ENCODE data around the gene MEGF11. TPM values are rescaled to one million over a fixed set of nuclear protein-coding genes. Genes with fewer than 3 reads are reported as not detected.

The MEGF11 gene
- total RNA-seq, 1 experiment from 2014 or later = 1.2 TPM

GRCh38 chr15:65862682-65863081 lies 390.9 kb downstream of the MEGF11 start:
- Histone ChIP-seq H4K20me1 (ENCODE audit: control insufficient read depth, insufficient read depth, insufficient read length) (no peaks in the 10 kb centered on the region), H3K14ac (ENCODE audit: insufficient read depth, low read length) (no peak overlapping the region), H4K91ac (ENCODE audit: insufficient read length, low read depth, low read length) (no peak overlapping the region), H2AK5ac (ENCODE audit: insufficient read length, low read length) (no peak overlapping the region), H3K4me1 (ENCODE audit: insufficient read depth, low read length) (peaks cover 3% of the 10 kb centered on the region; the same call in 1 of the 2 replicates), H3K56ac (ENCODE audit: insufficient read length, low read depth, low read length) (no peak overlapping the region), H2BK12ac (ENCODE audit: insufficient read length, low read depth, low read length) (no peak overlapping the region), H3K27me3 (ENCODE audit: insufficient read depth, low read length) (no peaks in the 10 kb centered on the region), H3K18ac (ENCODE audit: insufficient read length, low read depth, low read length) (no peak overlapping the region), H4K5ac (ENCODE audit: insufficient read length, low read depth, low read length) (no peak overlapping the region), H3K9ac (ENCODE audit: extremely low read depth, insufficient read length, low read length) (no peak overlapping the region), H3K79me1 (ENCODE audit: insufficient read depth, low read depth, low read length, poor library complexity, severe bottlenecking) (no peaks in the 10 kb centered on the region), H3K4me2 (ENCODE audit: insufficient read depth, insufficient read length, low read length) (no peak overlapping the region), H2BK5ac (ENCODE audit: insufficient read length, low read length) (no peak overlapping the region), H3K27ac (ENCODE audit: insufficient read length, low read depth, low read length) (no peak overlapping the region), H2BK20ac (ENCODE audit: low read depth, low read length, poor library complexity, severe bottlenecking) (no peak overlapping the region), H2BK15ac (ENCODE audit: low read depth, low read length) (no peak overlapping the region), H2BK120ac (ENCODE audit: low read depth, low read length, poor library complexity, severe bottlenecking) (no peak overlapping the region), H4K8ac (replicated peaks; ENCODE audit: insufficient read length, low read depth, low read length) (no peak overlapping the region), H3K9me3 (ENCODE audit: control insufficient read depth, low read depth, low read length) (no peaks in the 10 kb centered on the region), H3K79me2 (ENCODE audit: insufficient read depth, low read length) (no peaks in the 10 kb centered on the region), H3K4ac (ENCODE audit: low read depth, low read length) (no peak overlapping the region), H3T11ph (ENCODE audit: low read length) (no peak overlapping the region), H2AFZ (ENCODE audit: low read length) (no peak overlapping the region), H3K23me2 (ENCODE audit: insufficient read length, low read depth, low read length, poor library complexity, severe bottlenecking) (no peaks in the 10 kb centered on the region), H3K23ac (ENCODE audit: insufficient read length, low read depth, low read length) (no peak overlapping the region)
- peak; percentile 95 for DNase-seq
- peak; percentile 77 for TF ChIP-seq CTCF (conservative IDR thresholded peaks at IDR 0.05)
- Mint-ChIP-seq H3K27ac (no peak overlapping the region), H3K4me1 (peaks cover 18 to 22% of the 10 kb centered on the region in 2 experiments), H3K4me3 (0 out of 5 replicates have a peak overlapping the region, but pooled peaks of 1 of the 2 experiments have one; percentile 17), H3K27me3 (ENCODE audit: low read depth) (no peaks in the 10 kb centered on the region), H3K36me3 (ENCODE audit: insufficient read depth in 1 of 3, low read depth in 3 of 3) (no peaks in the 10 kb centered on the region), H3K9me3 (no peaks in the 10 kb centered on the region)
- WGBS (ENCODE audit: extremely low coverage, insufficient read length, low lambda C conversion rate) = no CpG with 5 or more reads among the region's 1 CpG
